ENCODE measurements around the gene NPTXR.
"Not testable (repeated sequence)": the region's sequence is repeated elsewhere in the genome, so short reads cannot be mapped to it uniquely, and the experiment has no call there.

Gene NPTXR

GRCh38 chr22:38805041-38805593, 38.7 kb downstream of the NPTXR start:
- not testable (repeated sequence) for H3K27ac ChIP-seq (ENCODE audit: low read depth, low read length); H3K36me3 ChIP-seq (ENCODE audit: insufficient read depth, low read length); H3K27me3 ChIP-seq (ENCODE audit: control insufficient read depth in 1 of 2, insufficient read depth in 2 of 2, low read length in 2 of 2); H3K9me3 ChIP-seq (ENCODE audit: low read length); H3K4me1 ChIP-seq (ENCODE audit: insufficient read depth, low read length); H3K9ac ChIP-seq (ENCODE audit: low read length); H3K4me3 ChIP-seq (ENCODE audit: low read depth in 1 of 2, low read length in 2 of 2)

DNA sequence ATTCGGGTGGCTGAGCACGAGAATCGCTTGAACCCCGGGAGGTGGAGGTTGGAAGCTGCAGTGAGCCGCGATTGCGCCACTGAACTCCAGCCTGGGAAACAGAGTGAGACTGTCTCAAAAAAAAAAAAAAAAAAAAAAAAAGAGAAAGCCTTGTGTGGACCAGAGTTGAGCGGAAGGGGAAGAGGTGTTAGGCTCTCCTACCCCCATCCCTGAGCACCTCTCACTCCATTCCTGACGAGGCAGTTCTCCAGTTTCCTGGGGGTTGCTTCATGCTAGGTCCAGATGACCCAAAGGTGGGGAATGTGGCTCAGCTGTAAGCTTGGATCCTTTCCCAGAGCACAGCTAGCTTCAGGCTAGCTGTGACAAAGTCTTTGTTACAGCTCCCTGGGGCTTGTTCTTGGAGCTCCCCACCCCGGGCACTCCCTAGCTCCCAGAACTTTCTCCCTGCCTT, 41.1 kb downstream of the NPTXR start:
- no peaks in the 10 kb centered on the region for H3K27me3 ChIP-seq (ENCODE audit: control insufficient read depth in 1 of 2, insufficient read depth in 2 of 2, low read length in 2 of 2)
- H3K27ac ChIP-seq (ENCODE audit: low read depth, low read length) = no peak overlapping the region
- no peak overlapping the region for H3K4me3 ChIP-seq (ENCODE audit: low read depth in 1 of 2, low read length in 2 of 2)
- peaks cover 4% of the 10 kb centered on the region for H3K4me1 ChIP-seq (ENCODE audit: insufficient read depth, low read length)
- H3K9ac ChIP-seq (ENCODE audit: low read length) = no peak overlapping the region
- no peaks in the 10 kb centered on the region for H3K9me3 ChIP-seq (ENCODE audit: low read length)
- H3K36me3 ChIP-seq (ENCODE audit: insufficient read depth, low read length) = no peaks in the 10 kb centered on the region

GRCh38 chr22:38799265-38800002, 44.4 kb downstream of the NPTXR start:
- no peak overlapping the region for H3K9ac ChIP-seq (ENCODE audit: low read length)
- no peaks in the 10 kb centered on the region for H3K9me3 ChIP-seq (ENCODE audit: low read length)
- peaks cover 6% of the 10 kb centered on the region for H3K4me1 ChIP-seq (ENCODE audit: insufficient read depth, low read length)
- H3K4me3 ChIP-seq (ENCODE audit: low read depth in 1 of 2, low read length in 2 of 2) = no peak overlapping the region
- no peaks in the 10 kb centered on the region for H3K36me3 ChIP-seq (ENCODE audit: insufficient read depth, low read length)
- no peaks in the 10 kb centered on the region for H3K27me3 ChIP-seq (ENCODE audit: control insufficient read depth in 1 of 2, insufficient read depth in 2 of 2, low read length in 2 of 2)
- H3K27ac ChIP-seq (ENCODE audit: low read depth, low read length) = no peak overlapping the region

- peaks cover 10% of the 10 kb centered on the region for H3K4me1 ChIP-seq (ENCODE audit: insufficient read depth, low read length)
- H3K27ac ChIP-seq (ENCODE audit: low read depth, low read length) = no peak overlapping the region
- no peak overlapping the region for H3K4me3 ChIP-seq (ENCODE audit: low read depth in 1 of 2, low read length in 2 of 2)
- no peak overlapping the region for H3K9ac ChIP-seq (ENCODE audit: low read length)
- H3K9me3 ChIP-seq (ENCODE audit: low read length) = no peaks in the 10 kb centered on the region
- no peaks in the 10 kb centered on the region for H3K27me3 ChIP-seq (ENCODE audit: control insufficient read depth in 1 of 2, insufficient read depth in 2 of 2, low read length in 2 of 2)
- no peaks in the 10 kb centered on the region for H3K36me3 ChIP-seq (ENCODE audit: insufficient read depth, low read length)
These were observed 45.3 kb downstream of the NPTXR start for GRCh38 chr22:38798496-38798895.

- Histone ChIP-seq H3K4me3 (ENCODE audit: low read depth in 1 of 2, low read length in 2 of 2) (no peak overlapping the region), H3K9ac (ENCODE audit: low read length) (no peak overlapping the region), H3K36me3 (ENCODE audit: insufficient read depth, low read length) (no peaks in the 10 kb centered on the region), H3K9me3 (ENCODE audit: low read length) (no peaks in the 10 kb centered on the region), H3K27ac (ENCODE audit: low read depth, low read length) (no peak overlapping the region), H3K4me1 (ENCODE audit: insufficient read depth, low read length) (peaks cover 16% of the 10 kb centered on the region), H3K27me3 (ENCODE audit: control insufficient read depth in 1 of 2, insufficient read depth in 2 of 2, low read length in 2 of 2) (no peaks in the 10 kb centered on the region)
These were observed 47.4 kb downstream of the NPTXR start for GRCh38 chr22:38796262-38796957.

GRCh38 chr22:38795569-38795968, 48.3 kb downstream of the NPTXR start:
- peaks cover under 1% of the 10 kb centered on the region for H3K36me3 ChIP-seq (ENCODE audit: insufficient read depth, low read length)
- H3K9ac ChIP-seq (ENCODE audit: low read length) = no peak overlapping the region
- H3K27me3 ChIP-seq (ENCODE audit: control insufficient read depth in 1 of 2, insufficient read depth in 2 of 2, low read length in 2 of 2) = no peaks in the 10 kb centered on the region
- peaks cover 16% of the 10 kb centered on the region for H3K4me1 ChIP-seq (ENCODE audit: insufficient read depth, low read length)
- no peaks in the 10 kb centered on the region for H3K9me3 ChIP-seq (ENCODE audit: low read length)
- no peak overlapping the region for H3K27ac ChIP-seq (ENCODE audit: low read depth, low read length)
- no peak overlapping the region for H3K4me3 ChIP-seq (ENCODE audit: low read depth in 1 of 2, low read length in 2 of 2)

GRCh38 chr22:38793721-38794466, 49.9 kb downstream of the NPTXR start, which contains the start of gene DNAL4:
Gene DNAL4 (minus strand): TSS chr22:38794143. CDS start chr22:38782731, 11,412 bp downstream.
- peak within 1 kb of the TSS; percentile 88 to 94 for H3K4me3 ChIP-seq (ENCODE audit: low read depth in 1 of 2, low read length in 2 of 2)
- H3K27me3 ChIP-seq (ENCODE audit: control insufficient read depth in 1 of 2, insufficient read depth in 2 of 2, low read length in 2 of 2) = no peaks in the 10 kb centered on the region
- peak within 1 kb of the TSS; percentile 73 for H3K27ac ChIP-seq (ENCODE audit: low read depth, low read length)
- no peaks in the 10 kb centered on the region for H3K9me3 ChIP-seq (ENCODE audit: low read length)
- peak within 1 kb of the TSS; percentile 78 for H3K9ac ChIP-seq (ENCODE audit: low read length)
- peaks cover 12% of the 10 kb centered on the region for H3K36me3 ChIP-seq (ENCODE audit: insufficient read depth, low read length)
- H3K4me1 ChIP-seq (ENCODE audit: insufficient read depth, low read length) = peaks cover 19% of the 10 kb centered on the region

DNA sequence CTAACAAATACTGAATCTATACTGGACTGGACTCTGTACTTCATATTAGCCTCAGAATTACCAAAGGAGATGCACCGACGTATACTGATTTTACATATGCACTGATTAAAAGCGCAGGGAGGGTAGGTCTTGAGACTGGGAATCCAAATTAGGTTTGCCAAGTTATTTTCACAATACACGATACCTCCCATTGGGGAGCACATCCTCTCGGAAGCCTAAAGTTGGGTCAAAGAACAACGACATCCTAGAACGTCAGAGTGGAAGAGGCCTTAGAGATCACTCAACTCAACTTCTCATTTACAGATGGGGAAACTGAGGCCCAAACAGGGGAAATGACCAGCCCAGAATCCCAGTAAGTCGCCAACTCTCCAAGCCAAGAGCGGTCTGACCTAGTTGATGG, 50.5 kb downstream of the NPTXR start:
- peaks cover 25% of the 10 kb centered on the region for H3K4me1 ChIP-seq (ENCODE audit: insufficient read depth, low read length)
- no peaks in the 10 kb centered on the region for H3K9me3 ChIP-seq (ENCODE audit: low read length)
- peak overlapping the region; percentile 73 for H3K27ac ChIP-seq (ENCODE audit: low read depth, low read length)
- peaks cover 12% of the 10 kb centered on the region for H3K36me3 ChIP-seq (ENCODE audit: insufficient read depth, low read length)
- no peaks in the 10 kb centered on the region for H3K27me3 ChIP-seq (ENCODE audit: control insufficient read depth in 1 of 2, insufficient read depth in 2 of 2, low read length in 2 of 2)
- peak overlapping the region; percentile 88 to 94 for H3K4me3 ChIP-seq (ENCODE audit: low read depth in 1 of 2, low read length in 2 of 2)
- H3K9ac ChIP-seq (ENCODE audit: low read length) = peak overlapping the region; percentile 78

DNA sequence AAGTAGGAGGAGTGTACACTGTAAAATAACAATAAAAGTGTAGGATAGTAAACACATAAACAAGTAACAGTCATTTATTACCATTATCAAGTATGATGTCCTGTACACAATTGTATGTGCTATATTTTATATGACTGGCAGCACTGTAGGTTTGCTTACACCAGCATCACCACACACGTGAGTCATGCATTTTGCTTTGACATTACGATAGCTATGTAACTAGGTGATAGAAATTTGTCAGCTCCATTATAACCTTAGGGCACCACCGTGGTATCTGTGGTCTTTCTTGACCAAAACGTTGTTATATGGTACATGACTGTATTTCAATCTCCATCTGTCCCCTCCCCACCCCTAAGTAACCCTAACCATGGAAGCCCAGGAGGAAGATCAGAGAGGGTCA, 51.0 kb downstream of the NPTXR start:
- H3K27me3 ChIP-seq (ENCODE audit: control insufficient read depth in 1 of 2, insufficient read depth in 2 of 2, low read length in 2 of 2) = no peaks in the 10 kb centered on the region
- H3K27ac ChIP-seq (ENCODE audit: low read depth, low read length) = no peak overlapping the region
- no peaks in the 10 kb centered on the region for H3K9me3 ChIP-seq (ENCODE audit: low read length)
- no peak overlapping the region for H3K9ac ChIP-seq (ENCODE audit: low read length)
- peaks cover 30% of the 10 kb centered on the region for H3K4me1 ChIP-seq (ENCODE audit: insufficient read depth, low read length)
- peak overlapping the region; percentile 88 to 94 for H3K4me3 ChIP-seq (ENCODE audit: low read depth in 1 of 2, low read length in 2 of 2)
- peaks cover 12% of the 10 kb centered on the region for H3K36me3 ChIP-seq (ENCODE audit: insufficient read depth, low read length)

- Histone ChIP-seq H3K4me3 (ENCODE audit: low read depth in 1 of 2, low read length in 2 of 2) (no peak overlapping the region), H3K4me1 (ENCODE audit: insufficient read depth, low read length) (peaks cover 37% of the 10 kb centered on the region), H3K27me3 (ENCODE audit: control insufficient read depth in 1 of 2, insufficient read depth in 2 of 2, low read length in 2 of 2) (no peaks in the 10 kb centered on the region), H3K9ac (ENCODE audit: low read length) (no peak overlapping the region), H3K27ac (ENCODE audit: low read depth, low read length) (no peak overlapping the region), H3K9me3 (ENCODE audit: low read length) (no peaks in the 10 kb centered on the region), H3K36me3 (ENCODE audit: insufficient read depth, low read length) (peaks cover 12% of the 10 kb centered on the region)
These were observed 54.2 kb downstream of the NPTXR start for GRCh38 chr22:38789606-38790005.

GRCh38 chr22:38788846-38789245, 55.0 kb downstream of the NPTXR start:
- H3K9me3 ChIP-seq (ENCODE audit: low read length) = no peaks in the 10 kb centered on the region

More at GRCh38 chr22:38788846-38789245, 55.0 kb downstream of the NPTXR start:
- peaks cover 12% of the 10 kb centered on the region for H3K36me3 ChIP-seq (ENCODE audit: insufficient read depth, low read length)
- H3K4me3 ChIP-seq (ENCODE audit: low read depth in 1 of 2, low read length in 2 of 2) = no peak overlapping the region
- H3K27ac ChIP-seq (ENCODE audit: low read depth, low read length) = no peak overlapping the region
- peaks cover 32% of the 10 kb centered on the region for H3K4me1 ChIP-seq (ENCODE audit: insufficient read depth, low read length)
- no peaks in the 10 kb centered on the region for H3K27me3 ChIP-seq (ENCODE audit: control insufficient read depth in 1 of 2, insufficient read depth in 2 of 2, low read length in 2 of 2)
- H3K9ac ChIP-seq (ENCODE audit: low read length) = peak overlapping the region; percentile 3

Measured in muscle layer of colon (tissue), 2 donors.